Activated CD4-positive, alpha-beta T cell treated with anti-CD3 and anti-CD28 coated beads for 1 hour (primary cell): ENCODE results near the gene SPAM1.
"Not testable (repeated sequence)": the region's sequence is repeated elsewhere in the genome, so short reads cannot be mapped to it uniquely, and the experiment has no call there.

ENCODE experiments used
- DNase-seq: peaks from one replicate; pipeline ENCODE4 v3.0.0-alpha.2; 2020

The SPAM1 gene

DNA sequence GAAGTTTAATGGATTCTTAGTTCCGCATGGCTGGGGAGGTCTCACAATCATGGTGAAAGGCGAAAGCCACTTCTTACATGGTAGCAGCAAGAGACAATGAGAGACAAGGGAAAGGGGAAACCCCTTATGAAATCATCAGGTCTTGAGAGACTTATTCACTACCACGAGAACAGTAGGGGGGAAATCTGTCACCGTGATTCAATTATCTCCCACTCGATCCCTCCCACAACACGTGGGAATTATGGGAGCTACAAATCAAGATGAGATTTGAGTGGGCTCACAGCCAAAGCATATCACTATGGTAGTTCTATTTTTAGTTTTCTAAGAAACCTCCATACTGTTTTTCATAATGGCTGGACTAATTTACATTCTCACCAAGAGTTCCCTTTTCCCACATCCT lies 36.7 kb downstream of the SPAM1 start:
- no peak for DNase-seq

DNA sequence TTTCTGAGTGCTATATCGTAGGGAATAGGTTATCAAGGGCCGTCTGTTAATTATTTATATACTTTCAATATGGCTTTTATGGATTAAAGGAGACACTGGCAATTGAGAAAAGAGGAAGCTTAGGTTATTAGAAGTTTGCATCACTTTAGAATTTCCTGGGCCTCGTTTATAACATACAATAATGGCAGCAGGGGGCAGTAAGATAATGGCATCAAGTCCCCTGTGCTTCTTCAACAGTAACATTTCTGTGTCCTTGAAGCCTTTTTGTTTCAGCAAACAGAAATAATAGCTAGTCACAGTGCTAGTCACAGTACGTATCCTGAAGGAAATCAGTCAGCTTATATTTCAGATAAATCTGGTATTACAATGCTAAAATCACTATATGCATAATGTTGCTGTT lies 41.9 kb downstream of the SPAM1 start:
- DNase-seq = no peak

DNA sequence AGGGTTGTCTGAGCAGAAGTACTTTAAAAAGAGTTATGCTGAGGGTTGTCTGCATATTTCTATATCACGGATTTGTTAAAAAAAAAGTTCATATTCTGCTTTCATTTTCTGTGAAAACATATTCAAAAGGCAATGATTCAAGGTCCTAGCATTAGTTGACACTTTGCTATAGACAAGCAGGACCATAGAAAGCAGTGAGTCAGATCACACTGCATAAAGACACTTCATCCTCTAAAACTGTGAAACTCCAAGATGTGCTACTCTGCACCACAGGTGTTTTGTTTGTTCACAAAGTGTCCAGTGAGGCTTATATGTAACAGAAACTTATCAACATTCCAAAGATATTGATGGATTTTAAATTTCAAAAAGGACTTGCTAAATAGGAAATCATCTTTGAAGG lies 47.0 kb downstream of the SPAM1 start:
- DNase-seq = no peak

DNA sequence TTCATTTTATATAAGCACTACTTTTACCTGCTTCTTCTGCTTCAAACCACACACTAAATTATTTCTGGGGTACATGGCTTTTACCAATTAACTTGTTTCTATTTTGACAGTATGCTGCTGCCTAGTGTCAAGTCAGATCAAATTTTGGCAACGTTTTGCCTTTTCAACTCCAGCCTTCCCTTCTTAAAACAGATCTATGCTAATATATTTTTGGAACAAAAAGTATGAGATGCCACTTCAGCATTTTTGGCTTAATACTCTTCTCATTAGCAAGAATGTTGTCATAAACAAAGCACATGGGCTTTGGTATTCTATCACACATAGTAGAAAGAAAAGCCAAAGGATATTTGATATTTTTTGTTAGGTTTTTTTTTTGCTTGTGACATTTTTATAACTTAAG lies 47.8 kb downstream of the SPAM1 start:
- no peak for DNase-seq

DNA sequence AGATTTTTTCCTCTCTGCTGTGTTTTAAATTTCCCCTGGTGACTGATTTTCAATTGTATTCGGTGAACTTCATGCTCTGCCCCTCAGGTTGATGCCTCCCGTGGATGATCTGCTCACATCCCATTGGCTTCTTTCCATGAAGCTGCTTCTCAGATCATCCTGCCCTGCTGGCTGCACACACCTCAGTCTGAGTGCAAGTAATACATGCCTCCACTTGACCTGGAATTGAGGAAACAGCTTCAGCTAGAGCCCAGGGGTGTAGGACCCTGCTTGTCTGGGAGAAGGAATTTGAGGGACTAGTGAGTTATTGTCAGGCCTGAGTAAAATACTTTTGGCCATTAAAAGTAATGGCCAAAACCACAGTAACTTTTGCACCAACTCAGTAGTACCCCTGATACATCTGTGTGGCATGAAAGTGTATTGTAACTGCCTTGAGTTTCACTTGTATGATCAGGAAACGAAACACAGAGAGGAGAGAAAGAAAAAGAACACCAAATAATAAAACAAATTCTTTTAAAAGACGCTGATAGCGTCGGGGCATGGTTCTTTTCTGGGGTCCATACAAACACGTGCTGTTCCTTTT lies 49.4 kb downstream of the SPAM1 start:
- no peak for DNase-seq

DNA sequence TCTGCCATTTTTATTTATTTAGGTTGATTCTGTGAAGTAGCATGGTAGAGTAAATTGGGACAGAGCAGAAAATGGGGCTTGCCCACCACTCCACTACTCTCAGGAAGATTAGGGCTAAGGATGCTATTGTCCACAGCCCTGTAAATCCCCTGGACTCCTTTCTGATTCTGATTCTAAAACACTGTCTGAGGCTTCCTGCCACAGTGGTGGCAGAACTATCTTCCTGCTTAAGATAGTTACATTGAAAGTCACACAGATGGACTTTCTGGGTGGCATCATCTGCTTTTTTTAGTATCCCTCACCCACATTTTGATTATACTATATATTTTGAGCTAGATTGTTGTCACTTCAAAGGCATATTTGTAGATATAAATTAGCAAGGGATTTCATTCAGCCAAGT lies 50.0 kb downstream of the SPAM1 start:
- DNase-seq = no peak

DNA sequence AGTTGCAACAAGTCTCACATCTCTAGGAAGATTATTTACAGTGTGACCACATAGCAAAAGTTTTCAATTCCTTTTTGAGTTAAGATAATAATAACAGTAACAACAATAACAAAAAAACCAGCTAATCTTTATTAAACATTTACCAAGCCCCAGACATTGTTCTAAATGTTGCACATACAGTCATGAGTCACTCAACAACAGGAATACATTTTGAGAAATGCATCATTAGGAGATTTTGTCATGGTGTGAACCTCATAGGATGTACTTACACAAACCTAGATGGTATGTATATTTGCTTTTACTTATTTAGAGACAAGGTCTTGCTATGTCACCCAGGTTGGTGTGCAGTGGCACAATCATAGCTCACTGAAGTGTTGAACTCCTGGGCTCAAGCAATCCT lies 52.0 kb downstream of the SPAM1 start:
- no peak for DNase-seq

DNA sequence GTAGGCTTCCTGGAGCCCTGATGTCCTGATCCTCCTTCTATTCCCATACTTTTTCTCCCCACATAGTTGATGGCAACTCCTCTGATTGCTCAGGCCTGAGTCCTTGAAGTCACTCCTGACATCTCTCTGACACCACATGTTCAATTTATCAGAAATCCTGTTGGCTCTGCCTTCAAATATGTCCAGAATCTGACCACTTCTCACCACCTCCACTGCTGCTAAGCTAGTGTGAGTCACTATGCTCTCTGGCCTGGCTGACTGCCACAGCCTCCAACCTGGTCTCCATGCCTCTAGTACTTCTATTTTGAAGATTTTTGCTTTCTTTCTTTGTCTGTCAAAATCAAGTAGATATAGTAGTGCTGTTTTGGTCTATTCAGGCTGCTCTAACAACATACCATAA lies 54.8 kb downstream of the SPAM1 start:
- DNase-seq = no peak

DNA sequence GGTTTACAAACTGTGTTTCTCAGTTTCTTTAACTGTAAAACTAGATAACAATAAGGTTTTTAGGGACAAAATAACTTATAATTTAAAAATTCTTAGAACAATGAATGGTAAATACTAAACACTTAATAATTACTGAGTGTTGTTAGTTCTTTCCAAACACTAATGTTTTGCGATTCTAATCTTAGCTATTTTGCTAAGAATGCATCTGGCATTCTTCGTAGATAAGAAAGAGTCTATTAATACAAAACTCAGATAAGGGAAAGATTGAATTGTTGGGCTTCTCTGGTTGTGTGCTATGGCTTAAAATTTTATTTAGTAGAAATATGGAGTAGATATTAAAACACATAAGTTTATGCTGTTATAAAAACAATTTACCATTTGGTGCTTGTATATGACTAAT lies 62.4 kb downstream of the SPAM1 start:
- no peak for DNase-seq

DNA sequence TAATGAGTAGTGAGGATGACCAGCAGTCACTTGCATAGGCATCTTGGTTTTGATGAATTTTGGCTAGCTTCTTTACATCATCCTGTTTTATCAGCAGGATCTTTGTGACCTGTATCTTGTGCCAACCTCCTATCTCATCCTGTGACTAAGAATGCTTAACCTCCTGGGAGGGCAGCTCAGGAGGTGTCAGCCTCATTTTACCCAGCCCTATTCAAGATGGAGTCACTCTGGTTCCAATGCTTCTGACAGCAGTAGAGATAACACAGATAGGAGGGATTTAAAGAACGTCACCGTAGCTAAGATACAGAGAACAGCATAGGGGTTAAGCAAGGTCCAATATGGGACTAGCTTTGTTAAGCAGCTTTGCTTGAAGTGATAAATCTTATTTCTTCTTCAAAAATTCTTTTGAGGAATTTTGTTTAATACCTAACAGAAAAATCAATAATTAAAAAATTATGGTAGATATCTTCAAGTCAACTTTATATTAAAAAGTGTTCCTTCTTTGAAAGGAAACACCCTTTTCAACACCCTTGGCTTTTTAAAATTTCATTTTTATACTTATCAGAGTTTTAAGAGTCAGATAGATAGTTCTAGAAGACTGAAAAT lies 68.0 kb downstream of the SPAM1 start:
- no peak for DNase-seq

DNA sequence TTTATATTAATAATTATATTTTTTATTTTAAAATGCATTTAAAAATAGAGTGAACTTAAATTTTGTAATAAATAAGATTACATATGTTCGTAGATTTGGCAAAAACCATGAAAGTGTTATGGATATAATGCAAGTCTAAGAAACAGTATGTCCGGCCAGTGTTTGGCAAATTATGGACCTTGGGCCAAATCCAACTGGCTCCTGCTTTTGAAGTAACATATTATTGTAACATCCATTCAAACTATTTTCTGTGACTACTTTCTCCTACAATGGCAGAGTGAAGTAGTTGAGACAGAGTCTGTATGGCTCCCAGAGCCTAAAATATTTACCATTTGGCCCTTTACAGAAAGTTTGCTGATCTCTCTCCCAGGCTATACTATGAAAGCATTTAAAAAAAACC lies 69.0 kb downstream of the SPAM1 start:
- DNase-seq = no peak

DNA sequence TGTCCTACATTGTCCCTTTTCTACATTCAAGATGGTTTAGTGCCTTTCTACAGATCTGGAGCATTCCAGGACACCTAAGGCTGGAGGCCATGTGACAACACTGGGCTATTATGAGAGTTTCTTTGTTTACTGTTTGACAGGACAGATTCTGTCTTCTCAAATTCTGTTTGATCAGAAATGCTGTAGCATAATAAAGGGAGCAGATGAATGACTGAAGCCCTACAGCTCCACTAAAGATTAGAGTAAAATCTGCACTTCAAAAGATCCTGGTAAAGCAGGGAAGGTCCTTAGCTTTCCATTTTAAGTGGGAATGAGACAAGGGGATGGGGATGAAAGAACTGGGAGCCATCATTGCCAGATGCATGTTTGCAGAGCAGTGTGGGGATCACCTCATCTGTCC lies 69.4 kb downstream of the SPAM1 start:
- DNase-seq = no peak

DNA sequence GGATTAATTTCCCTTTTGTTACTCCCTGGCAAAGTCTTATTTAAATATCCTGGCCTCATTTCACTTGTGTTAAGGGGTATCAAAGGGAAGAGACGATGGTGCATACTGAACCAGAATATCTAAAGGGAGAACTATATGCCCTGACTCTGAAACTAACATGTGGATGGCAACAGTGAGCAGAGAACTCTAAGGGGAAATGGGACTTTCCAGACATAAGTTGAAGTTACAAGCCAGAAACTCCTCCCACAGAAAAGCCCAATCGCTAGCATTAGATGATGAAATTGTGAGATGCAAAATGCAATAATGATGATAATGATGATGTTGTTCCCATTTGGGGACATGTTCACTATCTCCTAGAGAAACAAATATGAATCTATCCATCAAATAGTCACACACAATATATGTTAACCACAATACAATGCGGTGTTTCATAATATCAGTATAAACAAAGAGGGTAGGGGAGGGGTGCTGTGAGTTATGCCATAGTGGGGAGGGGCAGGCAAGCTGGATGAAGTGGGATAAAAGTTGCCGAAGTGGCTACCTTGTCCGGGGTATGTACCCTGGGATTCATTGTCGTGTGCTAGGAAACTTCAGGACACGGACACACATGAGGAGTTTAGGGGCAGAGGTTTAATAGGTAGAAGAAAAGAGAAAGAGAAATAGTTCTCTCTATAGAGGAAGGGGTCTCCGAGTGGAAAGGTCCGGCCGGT lies 70.7 kb downstream of the SPAM1 start:
- DNase-seq = no peak

DNA sequence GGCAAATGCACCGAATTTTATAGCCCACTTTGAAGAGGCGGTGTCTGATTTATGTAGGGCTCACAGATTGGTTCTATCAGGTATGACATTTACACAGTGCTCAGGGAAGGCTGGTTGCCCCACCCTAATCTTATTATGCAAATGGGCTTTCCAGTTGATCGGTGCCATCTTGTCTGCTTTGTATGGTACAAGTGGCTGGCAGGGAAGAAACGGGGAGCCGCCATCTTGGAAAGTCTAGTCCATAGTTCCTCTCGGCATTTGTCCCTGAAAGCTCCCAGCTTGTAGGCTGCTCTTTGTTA lies 71.2 kb downstream of the SPAM1 start:
- DNase-seq = no peak

DNA sequence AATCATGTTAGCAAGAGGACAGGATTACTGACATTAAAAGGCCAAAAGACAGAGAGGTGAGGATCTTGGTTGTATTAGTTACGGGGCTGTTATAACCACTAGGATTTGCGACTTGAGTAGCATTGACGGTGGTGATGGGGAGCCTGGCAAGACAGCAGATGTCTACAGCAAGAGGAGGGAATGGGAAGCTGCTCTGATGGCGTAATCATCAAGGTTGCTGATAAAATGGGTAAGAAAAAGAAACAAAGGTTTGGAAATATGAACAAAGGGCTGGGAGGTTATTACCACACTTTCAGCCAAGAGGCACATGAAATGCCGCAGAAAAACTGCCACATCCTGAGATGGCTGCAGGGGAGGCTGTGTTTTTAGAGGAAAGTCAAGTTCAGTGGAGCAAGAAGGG lies 73.9 kb downstream of the SPAM1 start:
- DNase-seq = no peak

DNA sequence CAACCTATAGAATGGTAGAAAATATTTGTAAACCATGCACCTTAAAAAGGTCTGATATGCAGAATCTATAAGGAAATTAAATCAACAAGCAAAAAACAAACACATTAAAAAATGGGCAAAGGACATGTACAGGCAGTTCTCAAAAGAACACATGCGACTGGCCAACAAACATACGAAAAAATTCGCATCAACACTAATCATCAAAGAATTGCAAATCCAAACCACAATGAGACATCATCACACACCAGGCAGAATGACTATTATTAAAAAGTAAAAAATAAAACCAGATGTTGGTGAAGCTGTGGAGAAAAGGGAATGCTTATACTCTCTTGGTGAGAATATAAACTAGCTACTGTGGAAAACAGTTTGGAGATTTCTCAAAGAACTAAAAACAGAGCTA lies 74.7 kb downstream of the SPAM1 start:
- no peak for DNase-seq

DNA sequence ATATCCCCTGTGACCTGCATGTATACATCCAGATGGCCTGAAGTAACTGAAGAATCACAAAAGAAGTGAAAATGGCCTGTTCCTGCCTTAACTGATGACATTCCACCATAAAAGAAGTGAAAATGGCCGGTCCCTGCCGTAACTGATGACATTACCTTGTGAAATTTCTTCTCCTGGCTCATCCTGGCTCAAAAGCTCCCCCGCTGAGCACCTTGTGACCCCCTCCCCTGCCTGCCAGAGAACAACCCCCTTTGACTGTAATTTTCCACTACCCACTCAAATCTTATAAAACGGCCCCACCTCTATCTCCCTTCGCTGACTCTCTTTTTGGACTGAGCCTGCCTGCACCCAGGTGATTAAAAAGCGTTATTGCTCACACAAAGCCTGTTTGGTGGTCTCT lies 83.3 kb downstream of the SPAM1 start:
- not testable (repeated sequence) for DNase-seq

DNA sequence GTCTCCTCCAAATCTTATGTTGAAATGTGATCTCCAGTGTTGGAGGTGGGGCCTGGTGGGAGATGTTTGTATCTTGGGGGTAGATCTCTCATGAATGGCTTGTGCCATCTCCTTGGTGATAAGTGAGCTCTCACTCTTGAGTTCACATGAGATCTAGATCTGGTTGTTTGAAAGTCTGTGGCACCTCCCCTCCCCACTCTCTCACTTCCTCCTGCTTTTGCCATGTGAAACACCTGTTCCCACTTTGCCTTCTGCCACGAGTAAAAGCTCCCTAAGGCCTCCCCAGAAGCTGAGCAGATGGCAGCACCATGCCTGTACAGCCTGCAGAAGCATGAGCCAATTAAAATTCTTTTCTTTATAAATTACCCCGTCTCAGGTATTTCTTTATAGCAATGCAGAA lies 84.3 kb downstream of the SPAM1 start:
- DNase-seq = no peak
